GM23248 (cell line): ENCODE data around the gene NELFA. TPM values are rescaled to one million over a fixed set of nuclear protein-coding genes. Genes with fewer than 3 reads are reported as not detected.

Experiments
- DNase-seq: peaks from one replicate; pipeline ENCODE4 v3.0.0-alpha.2; 2015
- H2AFZ ChIP-seq: fragments of 200-600 bp; sonication (generic); 2 replicates; pipeline ENCODE4 v1.6.1; 2016; ENCODE audit warnings: antibody characterized with exemption
- H3F3A ChIP-seq: fragments of 200-600 bp; sonication (generic); 2 replicates; pipeline ENCODE4 v1.6.1; 2016; ENCODE audit warnings: mild to moderate bottlenecking, antibody characterized with exemption, mixed run types; ENCODE audit not compliant: insufficient read depth
- H3K27ac ChIP-seq: fragments of 200-600 bp; sonication (generic); 2 replicates; pipeline ENCODE4 v1.5.1; 2016; ENCODE audit warnings: mild to moderate bottlenecking
- H3K27me3 ChIP-seq: fragments of 200-600 bp; sonication (generic); replicated peaks from 2 replicates; pipeline ENCODE4 v1.6.1; 2016; ENCODE audit warnings: mild to moderate bottlenecking; ENCODE audit not compliant: insufficient read depth
- H3K36me3 ChIP-seq: fragments of 200-600 bp; sonication (generic); 2 replicates; pipeline ENCODE4 v1.6.1; 2016; ENCODE audit warnings: low read depth, mild to moderate bottlenecking
- H3K4me1 ChIP-seq: fragments of 200-600 bp; sonication (generic); 2 replicates; pipeline ENCODE4 v1.6.1; 2016; ENCODE audit warnings: mild to moderate bottlenecking; ENCODE audit not compliant: insufficient read depth
- H3K4me2 ChIP-seq: fragments of 200-600 bp; sonication (generic); one replicate; pipeline ENCODE4 v1.6.1; 2016; ENCODE audit warnings: mild to moderate bottlenecking; ENCODE audit not compliant: unreplicated experiment
- H3K4me3 ChIP-seq: fragments of 200-600 bp; sonication (generic); 2 replicates; pipeline ENCODE4 v1.5.1; 2016; ENCODE audit warnings: mild to moderate bottlenecking
- H3K79me2 ChIP-seq: fragments of 200-600 bp; sonication (generic); 2 replicates; pipeline ENCODE4 v1.6.1; 2016; ENCODE audit warnings: mild to moderate bottlenecking; ENCODE audit not compliant: insufficient read depth
- H3K9ac ChIP-seq: fragments of 200-600 bp; sonication (generic); 2 replicates; pipeline ENCODE4 v1.6.1; 2016; ENCODE audit warnings: mild to moderate bottlenecking
- H3K9me2 ChIP-seq: fragments of 200-600 bp; sonication (generic); 2 replicates; pipeline ENCODE4 v1.6.1; 2016; ENCODE audit warnings: mixed run types, mild to moderate bottlenecking, moderate library complexity; ENCODE audit not compliant: insufficient read depth
- H3K9me3 ChIP-seq: fragments of 200-600 bp; sonication (generic); one replicate; pipeline ENCODE4 v1.6.1; 2017; ENCODE audit warnings: low read depth
- H4K20me1 ChIP-seq: fragments of 200-600 bp; sonication (generic); 2 replicates; pipeline ENCODE4 v1.6.0; 2016; ENCODE audit not compliant: insufficient read depth
- EZH2 ChIP-seq: fragments of 200-600 bp; sonication (generic); IDR thresholded peaks from 2 replicates; pipeline ENCODE4 v1.6.1; 2018; ENCODE audit warnings: antibody characterized with exemption, mild to moderate bottlenecking; ENCODE audit not compliant: insufficient read depth, poor library complexity, severe bottlenecking
- EZH2phosphoT487 ChIP-seq: fragments of 200-600 bp; sonication (generic); IDR thresholded peaks from 2 replicates; pipeline ENCODE4 v1.6.1; 2018; ENCODE audit warnings: antibody characterized with exemption, moderate library complexity, mild to moderate bottlenecking, low read depth; ENCODE audit not compliant: insufficient read depth
- WGBS, 2 experiments: methylation state at CpG; one replicate each; pipeline ENCODE4 v1.1.6; 2015 to 2017; ENCODE audit warnings: low lambda C conversion rate in 2 of 2, low coverage in 1 of 2; ENCODE audit errors: missing lambda C conversion rate in 2 of 2; 5-methylcytosine and 5-hydroxymethylcytosine counted together
- in situ Hi-C: fragments of 300-500 bp; cut with MboI; formaldehyde crosslinking; loops from 2 replicates; pipeline ENCODE4 v1.15.0; 2020
- polyA plus RNA-seq: library from polyadenylated mRNA; unstranded; fragments of >200 nt; fragmentation: Nextera tagmentation; extraction: Ambion mirVana; gene quantifications from 2 replicates; pipeline ENCODE4 v1.2.1, GENCODE V29; 2016
- total RNA-seq: library from RNA; depleted of rRNA; stranded (reverse); fragments of >200 nt; shearing (Covaris generic); gene quantifications from 2 replicates; pipeline ENCODE4 v1.2.3, GENCODE V29; 2014

Gene NELFA
- total and polyA plus RNA-seq, 2 experiments from 2014 or later: 18.7 to 23.6 TPM

GRCh38 chr4:1990348-1990645 lies 18.5 kb downstream of the NELFA start:
- peaks cover 45% of the 10 kb centered on the region for H3K79me2 ChIP-seq
- no peaks in the 10 kb centered on the region for H3K9me2 ChIP-seq
- H3K9me3 ChIP-seq: no peaks in the 10 kb centered on the region
- no peak for DNase-seq
- H3K4me1 ChIP-seq: no peaks in the 10 kb centered on the region
- no peak overlapping the region for H3K4me3 ChIP-seq
- 0 out of 2 replicates have a peak, but pooled peaks cover 3% of the 10 kb centered on the region for H3K36me3 ChIP-seq
- H3K4me2 ChIP-seq: no peak overlapping the region
- in situ Hi-C loops: no loop called here
- TF ChIP-seq EZH2 (no peak), EZH2phosphoT487 (no peak)
- H3F3A ChIP-seq: 0 out of 2 replicates have a peak, but pooled peaks cover under 1% of the 10 kb centered on the region
- H4K20me1 ChIP-seq: no peaks in the 10 kb centered on the region; the same call in 1 of the 2 replicates
- H3K9ac ChIP-seq: no peak overlapping the region
- H3K27me3 ChIP-seq: no peaks in the 10 kb centered on the region
- 76 to 79% methylated on average over 10 of the region's 10 CpGs for WGBS, 2 experiments
- no peak overlapping the region for H3K27ac ChIP-seq
- no peak overlapping the region for H2AFZ ChIP-seq

GRCh38 chr4:1989533-1990347 lies 19.0 kb downstream of the NELFA start:
- Histone ChIP-seq H4K20me1 (no peaks in the 10 kb centered on the region; the same call in 1 of the 2 replicates), H3F3A (no peaks in the 10 kb centered on the region), H3K9me3 (no peaks in the 10 kb centered on the region), H3K27me3 (no peaks in the 10 kb centered on the region), H3K79me2 (peaks cover 39% of the 10 kb centered on the region), H3K4me2 (no peak overlapping the region), H3K36me3 (0 out of 2 replicates have a peak, but pooled peaks cover 3% of the 10 kb centered on the region), H3K4me3 (no peak overlapping the region), H3K4me1 (no peaks in the 10 kb centered on the region), H2AFZ (no peak overlapping the region), H3K27ac (no peak overlapping the region), H3K9ac (no peak overlapping the region), H3K9me2 (no peaks in the 10 kb centered on the region)
- TF ChIP-seq EZH2: no peak
- no peak for TF ChIP-seq EZH2phosphoT487
- DNase-seq: no peak
- in situ Hi-C loops: no loop called here
- 91 to 92% methylated on average over 32 to 33 of the region's 33 CpGs for WGBS, 2 experiments

GRCh38 chr4:1988327-1988724 lies 20.4 kb downstream of the NELFA start:
- no peaks in the 10 kb centered on the region for H3K27me3 ChIP-seq
- no peak overlapping the region for H2AFZ ChIP-seq
- H4K20me1 ChIP-seq: no peaks in the 10 kb centered on the region
- 95 to 98% methylated on average over 12 of the region's 12 CpGs for WGBS, 2 experiments
- H3K4me2 ChIP-seq: no peak overlapping the region
- H3K27ac ChIP-seq: no peak overlapping the region
- H3K4me1 ChIP-seq: no peaks in the 10 kb centered on the region
- TF ChIP-seq EZH2phosphoT487 (no peak), EZH2 (no peak)
- H3K9me2 ChIP-seq: no peaks in the 10 kb centered on the region
- H3K36me3 ChIP-seq: peaks cover 3% of the 10 kb centered on the region; the same call in 1 of the 2 replicates
- H3K9ac ChIP-seq: no peak overlapping the region
- no peak for DNase-seq
- in situ Hi-C loops: no loop called here
- no peak overlapping the region for H3K4me3 ChIP-seq
- peaks cover 25% of the 10 kb centered on the region for H3K79me2 ChIP-seq
- H3F3A ChIP-seq: no peaks in the 10 kb centered on the region
- H3K9me3 ChIP-seq: no peaks in the 10 kb centered on the region

GRCh38 chr4:1987721-1988326 lies 20.9 kb downstream of the NELFA start:
- Histone ChIP-seq H3K27ac (no peak overlapping the region), H3K4me3 (no peak overlapping the region), H3K36me3 (peaks cover 7% of the 10 kb centered on the region; the same call in 1 of the 2 replicates), H3K9ac (no peak overlapping the region), H3K9me3 (no peaks in the 10 kb centered on the region), H3K4me2 (no peak overlapping the region), H3K9me2 (no peaks in the 10 kb centered on the region), H3K79me2 (peaks cover 20% of the 10 kb centered on the region), H3F3A (no peaks in the 10 kb centered on the region), H4K20me1 (no peaks in the 10 kb centered on the region), H3K4me1 (no peaks in the 10 kb centered on the region), H2AFZ (no peak overlapping the region), H3K27me3 (no peaks in the 10 kb centered on the region)
- no peak for DNase-seq
- WGBS, 2 experiments: 98% methylated on average over 25 to 26 of the region's 26 CpGs
- no peak for TF ChIP-seq EZH2phosphoT487
- no peak for TF ChIP-seq EZH2
- in situ Hi-C loops: no loop called here
